B cell (primary cell): ENCODE data around the gene CDAN1.

Experiments used
- CTCF ChIP-seq: fragments of 200-600 bp; IDR thresholded peaks from one replicate; pipeline ENCODE4 v1.8.0; 2022; ENCODE audit warnings: antibody characterized with exemption, mild to moderate bottlenecking
- EZH2 ChIP-seq: IDR thresholded peaks from 2 replicates; pipeline ENCODE4 v1.6.1; 2012; ENCODE audit warnings: borderline replicate concordance, low read depth, mild to moderate bottlenecking, moderate library complexity, low read length; ENCODE audit not compliant: insufficient read depth, poor library complexity, severe bottlenecking

GRCh38 chr15:42728972-42729371, 8.0 kb downstream of the CDAN1 start:
- no peak for TF ChIP-seq CTCF
- TF ChIP-seq EZH2: no peak
